ENCODE measurements around the gene PRKG1.
A peak's percentile ranks its signal among the peaks of the same experiment; 100 is the strongest.

The PRKG1 gene

DNA sequence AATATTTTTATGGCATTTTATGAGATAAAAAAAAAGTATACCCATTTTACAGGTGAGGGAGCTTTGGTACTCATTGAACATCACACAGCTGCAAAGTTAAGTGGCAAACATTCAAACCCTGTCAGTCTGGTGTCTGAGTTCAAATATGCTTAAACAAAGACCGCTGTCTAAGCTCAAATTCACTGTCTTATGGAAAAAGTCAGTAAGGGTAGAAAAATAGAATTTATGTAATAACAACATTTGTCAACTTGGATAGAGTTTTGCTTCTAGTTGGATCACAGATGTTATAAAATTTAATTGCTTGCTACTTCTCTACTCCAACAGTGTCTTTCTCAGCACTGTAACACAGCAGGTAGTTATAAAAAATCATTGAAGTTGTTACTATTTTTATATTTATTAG is 786.8 kb downstream of the PRKG1 start:
- no peak for DNase-seq

DNA sequence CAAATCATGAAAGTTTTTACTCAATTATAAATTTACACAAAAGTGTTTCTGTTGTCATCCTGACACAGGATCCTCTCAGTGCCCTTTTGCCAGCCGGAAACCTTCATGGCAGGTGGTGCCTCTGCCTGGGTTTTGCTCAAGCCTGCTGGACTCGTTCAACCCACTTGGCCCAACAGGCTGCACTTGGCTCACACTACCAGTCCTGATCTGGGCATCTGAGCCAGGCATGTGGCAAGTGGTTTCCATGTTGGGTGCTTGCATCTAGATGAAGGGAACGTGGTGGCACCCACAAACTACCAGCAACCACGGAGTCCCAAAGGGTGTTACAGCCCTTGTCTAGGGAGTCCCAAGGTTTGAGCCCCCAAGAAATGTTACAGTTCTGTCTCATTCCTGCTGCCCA is 787.4 kb downstream of the PRKG1 start:
- DNase-seq, result no peak

DNA sequence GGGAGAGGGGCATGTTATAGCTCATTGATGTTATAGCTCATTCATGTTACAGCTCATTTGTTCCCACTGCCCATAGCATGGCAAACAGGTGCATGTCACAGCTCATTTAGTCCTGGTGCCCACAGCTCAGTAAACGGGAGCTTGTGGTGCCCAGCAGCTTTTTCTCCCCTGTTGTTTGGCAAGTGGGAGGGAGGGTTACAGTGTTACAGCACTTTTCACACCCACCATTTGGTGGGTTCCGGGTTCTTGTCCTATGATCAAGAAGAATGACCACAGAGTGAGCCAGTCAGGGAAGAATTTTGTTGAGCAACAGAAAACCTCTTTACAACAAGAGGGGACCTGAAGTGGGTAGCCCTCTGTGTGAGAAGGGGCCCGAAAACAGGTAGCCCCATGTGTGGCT is 787.9 kb downstream of the PRKG1 start:
- DNase-seq, result no peak

DNA sequence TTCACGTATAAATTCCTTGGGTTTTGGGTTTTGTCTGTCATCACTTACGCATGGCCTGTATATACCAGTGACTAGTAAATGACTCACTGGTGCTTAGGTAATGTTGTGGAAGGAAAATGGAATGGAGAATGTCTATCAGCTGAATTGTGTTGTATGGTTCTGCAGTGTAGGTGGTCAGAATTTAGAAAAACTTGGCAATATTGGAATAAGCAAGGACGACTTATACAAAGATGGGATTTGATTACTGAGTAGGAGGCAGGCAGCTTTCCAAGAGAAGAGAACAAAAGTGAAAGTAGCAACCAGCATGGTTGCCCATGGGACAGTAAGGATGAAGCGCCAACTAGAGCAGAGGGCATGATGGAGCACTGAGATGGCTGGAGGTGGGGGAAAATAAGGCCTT is 793.7 kb downstream of the PRKG1 start:
- no peak for DNase-seq

DNA sequence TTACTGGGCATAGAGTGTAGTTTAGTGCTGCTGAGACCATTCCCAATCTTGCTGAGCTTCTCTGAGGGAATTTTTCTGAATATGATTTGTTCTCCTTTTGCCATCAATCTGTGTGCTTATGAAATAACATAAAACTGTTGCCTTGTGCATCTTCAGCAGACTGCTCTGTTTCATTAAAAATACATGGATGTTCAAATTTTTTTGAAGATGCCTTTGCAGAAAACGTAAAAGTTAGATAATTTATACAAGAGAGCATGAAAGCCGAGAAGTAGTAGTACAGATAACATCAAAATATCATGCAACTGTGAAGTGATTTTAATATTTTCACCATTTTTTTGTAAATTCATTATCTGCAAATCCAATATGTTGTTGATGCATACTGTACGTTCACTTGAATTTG is 799.8 kb downstream of the PRKG1 start:
- DNase-seq, result no peak

DNA sequence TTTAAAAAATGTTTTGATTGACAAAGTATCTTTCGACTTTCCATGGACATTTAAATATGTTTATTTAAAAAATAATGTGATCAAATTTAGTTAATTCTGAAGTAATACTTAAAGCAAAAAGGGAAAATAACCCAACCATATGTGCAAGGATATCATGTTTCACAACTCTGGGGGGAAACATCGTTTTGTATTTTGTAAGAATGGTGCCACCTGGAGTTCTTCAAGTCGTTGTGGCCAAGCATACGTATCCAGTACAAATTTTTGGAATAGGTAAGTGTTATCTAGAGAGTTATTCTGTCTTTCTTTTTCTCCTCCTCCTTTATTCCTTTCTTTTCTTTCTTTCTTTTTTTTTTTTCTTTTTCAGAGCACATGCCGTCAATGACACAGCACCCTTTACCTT is 801.3 kb downstream of the PRKG1 start:
- no peak for DNase-seq

DNA sequence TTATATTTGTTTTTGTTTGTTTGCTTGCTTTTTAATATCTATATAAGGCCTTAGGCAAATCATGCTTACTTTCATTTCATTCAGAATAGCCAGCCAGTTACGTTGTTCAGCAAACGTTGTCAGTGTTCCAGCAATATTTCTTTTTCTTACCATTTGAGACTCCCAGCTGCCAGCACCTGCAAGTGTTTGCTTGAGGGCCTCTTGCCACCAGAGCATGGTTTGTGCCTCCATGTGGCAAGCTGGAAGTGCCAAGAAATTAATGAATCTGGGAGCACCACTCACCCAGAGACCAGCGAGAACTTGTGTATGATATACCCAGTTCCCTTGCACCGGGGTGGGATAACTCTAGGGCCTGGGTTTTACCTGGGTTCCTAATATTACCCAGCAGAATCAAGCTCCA is 802.2 kb downstream of the PRKG1 start:
- DNase-seq, result no peak

DNA sequence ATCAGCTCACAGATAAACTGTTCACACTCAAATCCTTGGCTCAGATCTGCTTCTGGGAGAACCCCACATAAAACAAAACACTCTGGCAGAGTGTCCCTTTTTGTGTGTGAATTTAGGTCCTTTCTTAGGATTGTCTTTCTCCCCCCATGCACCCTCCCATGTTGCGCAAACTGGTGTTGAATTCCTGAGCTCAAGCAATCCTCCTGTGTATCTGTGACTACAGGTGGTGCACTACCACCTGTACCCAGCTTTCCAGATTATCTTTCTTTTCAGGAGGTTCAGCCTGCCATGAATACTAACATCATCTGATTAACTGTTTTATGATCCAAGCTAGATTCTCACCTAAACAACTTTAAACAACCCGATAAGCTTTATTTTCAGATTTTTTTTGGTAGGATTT is 802.7 kb downstream of the PRKG1 start:
- DNase-seq, result no peak

DNA sequence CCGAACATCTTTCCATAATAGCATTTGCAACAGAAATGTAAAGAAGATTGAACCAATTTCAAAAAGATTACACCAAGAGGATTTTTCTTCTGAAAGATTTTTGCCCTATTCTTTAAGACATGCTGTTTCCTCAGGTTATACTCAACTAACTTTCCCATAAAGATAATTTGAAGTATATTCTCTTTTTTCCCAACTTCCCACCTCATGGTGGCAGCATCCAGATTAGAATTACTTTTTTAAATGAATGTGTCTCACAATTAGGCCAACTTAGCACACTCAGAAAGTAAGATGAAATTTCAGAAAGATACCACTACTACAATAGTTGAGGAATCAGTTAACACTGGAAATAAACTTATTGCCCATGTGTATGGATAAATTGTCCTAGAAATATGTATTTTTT is 803.3 kb downstream of the PRKG1 start:
- no peak for DNase-seq

DNA sequence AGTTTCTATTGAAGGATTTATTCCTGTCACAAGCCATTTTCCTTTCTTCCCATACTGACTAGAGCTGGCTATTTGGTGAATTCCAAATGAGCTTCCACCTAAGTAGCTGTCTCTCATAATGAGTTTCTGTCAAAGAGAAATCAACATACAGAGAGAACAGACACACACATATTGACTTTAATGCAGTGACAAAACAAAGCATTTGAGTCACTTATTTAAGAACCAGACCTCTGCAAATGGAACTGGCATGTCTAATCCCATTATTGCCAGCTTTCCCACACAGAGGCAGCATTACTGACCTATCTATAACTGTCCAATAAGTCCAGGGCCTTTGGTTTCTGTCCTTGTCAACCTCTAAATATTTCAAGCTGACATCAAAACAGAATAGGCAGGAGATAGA is 804.4 kb downstream of the PRKG1 start:
- no peak for DNase-seq

DNA sequence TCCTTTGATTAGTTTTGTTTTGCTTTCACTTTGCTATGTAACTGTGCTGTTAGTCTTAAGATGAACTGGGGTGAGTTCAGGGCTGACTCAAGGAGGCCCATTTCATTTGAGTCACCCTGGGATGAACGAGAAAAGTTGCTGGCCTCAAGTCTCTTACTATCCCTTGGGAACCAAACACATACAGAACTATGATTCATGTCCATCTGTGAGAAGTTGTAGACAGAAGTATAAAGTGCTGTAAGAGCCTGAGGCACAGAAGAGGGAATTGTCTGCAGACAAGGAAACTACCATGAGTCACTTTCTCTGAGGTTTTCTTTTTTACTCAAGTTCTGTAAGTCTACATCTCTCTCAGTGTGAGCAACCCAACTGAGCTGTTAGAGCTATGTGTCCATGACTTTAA is 805.0 kb downstream of the PRKG1 start:
- DNase-seq, result peak; percentile 45

DNA sequence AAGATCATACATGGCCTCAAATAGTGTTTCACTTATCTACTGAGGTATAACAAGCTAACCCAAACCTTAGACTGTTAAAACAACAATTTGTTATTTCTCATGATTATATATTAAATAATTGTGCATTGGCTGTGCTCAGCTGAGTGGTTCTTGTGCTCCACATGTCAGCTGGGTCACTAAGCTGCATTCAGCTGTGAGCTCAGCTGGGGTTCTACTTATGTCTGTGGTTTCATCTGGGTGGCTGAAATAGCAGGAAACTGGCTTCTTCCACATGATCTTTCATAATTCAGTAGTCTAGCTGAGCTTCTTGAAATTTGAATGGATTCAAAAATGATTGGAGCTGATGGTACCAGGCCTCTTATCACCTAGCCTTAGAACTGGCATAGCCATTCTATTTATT is 806.9 kb downstream of the PRKG1 start:
- DNase-seq, result no peak

DNA sequence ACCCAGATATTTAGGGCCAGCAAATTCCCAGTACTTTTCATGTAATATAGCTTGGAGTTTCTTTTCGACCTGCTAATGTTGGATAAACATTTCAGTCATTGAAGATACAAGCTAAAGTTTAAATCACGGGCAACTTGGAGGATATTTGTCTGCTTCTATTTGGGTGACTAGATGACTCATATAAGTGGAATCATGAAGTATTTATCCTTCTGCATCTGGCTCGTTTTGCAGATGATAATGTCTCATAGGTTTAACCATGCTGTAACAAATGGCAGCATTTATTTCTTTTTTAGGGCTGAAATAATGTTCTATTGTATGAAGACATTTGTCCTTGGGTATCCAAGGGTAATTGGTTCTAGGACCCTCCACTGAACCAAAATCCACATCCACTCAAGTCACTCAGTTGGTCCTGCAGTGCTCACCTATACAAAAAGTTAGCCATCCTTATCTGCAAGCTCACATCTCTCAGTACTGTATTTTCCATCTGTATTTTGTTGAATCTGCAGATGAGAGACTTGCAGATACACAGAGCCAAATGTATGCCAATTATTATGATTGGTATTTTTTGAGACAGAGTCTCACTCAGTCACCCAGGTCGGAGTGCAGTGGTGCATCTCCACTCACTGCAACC is 812.3 kb downstream of the PRKG1 start:
- no peak for DNase-seq

DNA sequence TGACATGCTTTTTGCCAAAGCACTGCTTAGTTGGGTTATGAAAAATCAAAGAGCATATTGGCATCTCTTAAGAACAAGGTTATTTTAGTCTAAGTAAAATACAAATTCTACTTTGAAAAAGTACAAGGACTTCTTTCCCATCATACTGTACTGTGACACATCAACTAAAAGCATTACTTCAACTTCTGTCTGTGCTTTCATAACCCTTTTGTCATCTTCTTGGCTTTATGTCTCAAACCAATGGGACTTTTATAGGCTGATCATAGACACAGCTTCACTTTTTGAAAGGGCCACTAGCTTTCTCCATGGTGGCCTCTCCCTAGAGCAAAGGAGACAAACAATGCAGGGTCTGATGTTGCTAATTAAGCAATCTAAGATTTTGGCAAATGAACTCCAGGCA is 814.0 kb downstream of the PRKG1 start:
- DNase-seq, result no peak

DNA sequence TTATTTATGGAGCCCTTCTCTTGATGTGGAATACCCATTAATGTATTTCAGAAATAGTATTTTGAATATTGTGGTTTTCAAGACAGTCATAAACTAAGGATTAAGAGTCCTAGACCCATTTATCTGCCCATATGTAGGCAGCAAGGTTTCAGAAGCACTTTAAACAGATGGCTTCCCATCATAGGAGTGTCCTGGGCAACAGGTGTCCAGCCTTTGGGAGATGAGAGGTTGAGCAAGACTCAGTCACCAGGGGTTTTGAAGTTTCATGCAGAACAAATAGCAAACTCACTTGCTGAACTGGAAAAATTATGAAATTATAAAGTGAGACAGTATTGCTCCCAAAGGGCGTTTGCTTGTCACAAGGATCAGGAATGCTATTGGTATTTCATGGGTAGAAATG is 818.0 kb downstream of the PRKG1 start:
- DNase-seq, result no peak

DNA sequence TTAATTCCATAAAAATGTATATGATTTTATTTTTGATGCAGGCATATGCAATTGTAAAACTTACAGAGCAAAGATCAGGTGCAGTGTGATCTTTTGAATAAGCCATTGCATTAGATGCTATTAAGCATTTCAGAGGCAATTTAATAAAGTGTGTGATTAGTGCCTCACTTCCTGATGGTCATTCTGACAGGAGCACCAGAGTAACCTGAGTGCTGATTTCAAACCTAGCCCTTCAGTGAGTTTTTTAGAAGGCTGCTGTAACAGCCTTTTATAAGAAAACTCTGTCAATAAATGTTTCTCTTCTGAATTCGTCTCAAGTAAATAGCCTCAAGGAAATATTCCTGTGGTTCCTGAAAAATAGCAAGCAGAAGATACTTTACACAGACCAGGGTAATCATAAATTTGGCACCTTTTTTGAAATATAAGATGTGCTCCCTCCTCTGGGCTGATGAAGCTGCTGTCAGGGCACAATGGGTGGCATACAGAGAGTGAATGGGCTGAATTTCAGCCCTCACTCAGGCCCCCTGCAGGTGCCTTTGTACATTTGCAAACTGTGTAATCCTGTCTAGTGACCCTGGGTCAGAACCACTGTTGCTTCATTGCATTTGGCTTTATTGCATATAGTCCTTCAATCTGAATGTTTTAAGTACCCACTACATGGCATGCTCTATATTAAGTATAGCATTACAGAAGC is 818.8 kb downstream of the PRKG1 start:
- no peak for DNase-seq

DNA sequence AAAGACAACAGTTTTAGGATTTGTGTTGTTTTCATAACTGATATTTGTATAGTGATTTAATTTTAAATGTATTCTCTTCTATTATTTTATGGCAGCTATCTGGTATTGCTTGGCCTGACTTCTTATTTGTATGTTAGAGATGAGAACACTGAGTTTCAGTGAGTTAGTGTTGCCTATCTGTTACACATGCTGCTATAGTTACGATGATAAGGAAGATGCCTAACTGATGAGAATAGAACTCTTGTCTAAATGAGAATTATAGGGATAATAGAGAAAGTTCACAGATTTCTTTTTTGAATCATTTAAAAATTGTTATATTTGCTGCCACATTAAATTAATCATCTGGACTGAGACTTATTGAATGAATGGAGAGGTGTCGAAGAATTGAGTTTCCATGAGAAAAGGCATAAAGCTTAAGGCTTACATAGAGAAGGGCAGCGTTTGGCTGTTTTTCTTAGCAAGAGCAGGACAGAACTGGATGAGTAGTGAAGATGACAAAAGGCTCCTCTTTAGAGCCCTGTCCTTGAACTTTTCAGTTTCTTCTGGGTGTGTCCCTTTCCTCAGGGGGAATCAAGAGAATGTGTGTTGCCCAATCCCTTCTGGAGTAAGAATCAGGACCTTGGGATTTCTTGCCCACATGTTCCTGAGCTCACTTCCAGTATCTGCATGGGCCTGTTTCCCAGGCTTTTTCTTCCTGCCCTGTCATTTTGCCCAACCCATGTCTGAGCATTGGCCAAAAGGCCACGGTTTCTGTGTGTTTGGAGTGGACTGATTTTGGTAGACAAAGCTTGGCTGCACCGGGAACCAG is 820.7 kb downstream of the PRKG1 start:
- no peak for DNase-seq

DNA sequence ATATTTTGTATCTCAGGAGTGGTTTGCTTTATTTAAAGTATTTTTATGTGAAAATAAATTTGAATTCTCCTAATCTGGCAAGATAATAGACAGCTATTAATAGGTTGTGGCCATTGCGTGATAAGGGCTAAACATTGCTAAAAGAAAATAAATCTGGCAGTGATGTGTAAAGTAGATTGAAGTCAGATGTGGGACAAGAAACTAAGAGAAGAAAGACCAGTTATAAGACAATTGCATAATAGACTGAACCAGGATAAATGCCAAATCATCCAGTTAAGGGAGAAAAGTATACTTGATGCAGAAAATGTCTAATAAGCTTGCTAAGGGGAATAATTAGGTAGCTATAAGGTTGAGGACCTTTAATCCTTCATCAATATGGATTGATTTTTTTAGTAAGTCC is 822.6 kb downstream of the PRKG1 start:
- DNase-seq, result no peak

DNA sequence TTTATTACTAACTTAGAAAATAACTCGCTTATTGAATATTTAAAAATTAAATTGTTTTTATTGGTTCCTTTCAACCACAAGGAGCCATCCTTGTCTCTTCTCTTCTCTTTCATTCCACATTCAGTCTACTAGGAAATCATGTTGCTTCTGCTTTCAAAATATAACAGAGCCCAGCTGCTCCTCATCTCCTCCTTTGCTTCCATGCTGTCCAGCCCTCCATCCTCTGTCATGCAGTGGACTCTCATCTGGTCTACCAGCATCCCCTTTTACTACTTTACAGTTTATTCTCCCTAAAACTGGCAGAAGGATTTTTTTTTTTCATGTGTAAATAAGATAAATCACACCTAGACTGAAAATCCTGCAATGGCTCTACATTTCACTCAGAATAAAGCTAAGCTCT is 823.3 kb downstream of the PRKG1 start:
- no peak for DNase-seq

DNA sequence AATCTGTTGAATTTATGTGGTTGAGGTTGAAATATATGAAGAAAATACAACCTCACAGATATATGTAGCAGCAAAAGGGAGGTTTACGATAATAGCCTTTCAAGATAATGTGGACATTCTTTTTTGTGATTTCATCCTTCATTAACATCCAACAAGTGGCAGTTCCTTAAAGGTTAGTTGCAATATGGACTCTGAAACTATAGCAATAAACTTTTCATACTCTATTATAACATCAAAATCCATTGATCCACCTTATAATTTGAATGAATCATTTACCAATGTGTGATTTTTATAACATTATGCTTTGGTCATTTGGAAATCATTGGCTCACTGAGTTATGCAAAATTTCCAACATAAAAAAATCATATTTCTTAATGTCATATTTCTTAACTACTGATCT is 825.9 kb downstream of the PRKG1 start:
- no peak for DNase-seq

DNA sequence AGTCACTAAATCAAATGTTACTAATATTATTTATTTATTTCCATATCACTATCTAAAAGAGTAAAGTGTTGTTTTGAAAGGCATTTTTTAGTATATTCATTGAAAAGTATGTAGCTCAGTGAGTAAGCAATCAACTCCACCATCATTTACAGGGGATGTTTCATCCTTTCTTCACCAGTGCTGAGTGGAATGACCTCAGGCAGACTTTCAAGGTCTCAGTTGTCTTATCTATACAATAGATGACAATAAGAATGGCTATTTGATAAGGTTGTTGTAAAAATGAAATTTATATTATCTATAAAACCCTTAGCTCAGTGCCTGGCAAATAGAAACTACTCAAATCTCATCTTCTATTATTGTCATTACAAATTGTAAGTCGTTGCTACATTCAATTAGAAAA is 829.4 kb downstream of the PRKG1 start:
- DNase-seq, result no peak

DNA sequence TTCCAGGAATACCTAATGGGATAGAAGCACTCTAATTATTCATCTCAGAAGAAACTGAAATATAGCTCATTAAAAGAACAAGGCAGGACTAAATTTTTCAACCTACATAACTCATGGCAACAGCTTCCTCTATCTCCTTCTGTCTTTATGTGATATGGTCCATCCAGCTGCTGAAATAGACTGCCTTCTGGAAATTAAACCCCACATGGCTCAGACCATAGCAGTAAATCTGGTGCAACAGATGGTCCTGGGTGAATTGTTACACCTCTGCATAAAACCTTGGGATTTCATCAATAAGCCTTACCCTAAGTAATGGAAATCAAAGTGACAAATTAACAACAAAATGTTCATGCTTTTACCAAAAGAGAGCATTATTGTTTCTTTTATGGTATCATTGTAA is 830.7 kb downstream of the PRKG1 start:
- DNase-seq, result no peak

DNA sequence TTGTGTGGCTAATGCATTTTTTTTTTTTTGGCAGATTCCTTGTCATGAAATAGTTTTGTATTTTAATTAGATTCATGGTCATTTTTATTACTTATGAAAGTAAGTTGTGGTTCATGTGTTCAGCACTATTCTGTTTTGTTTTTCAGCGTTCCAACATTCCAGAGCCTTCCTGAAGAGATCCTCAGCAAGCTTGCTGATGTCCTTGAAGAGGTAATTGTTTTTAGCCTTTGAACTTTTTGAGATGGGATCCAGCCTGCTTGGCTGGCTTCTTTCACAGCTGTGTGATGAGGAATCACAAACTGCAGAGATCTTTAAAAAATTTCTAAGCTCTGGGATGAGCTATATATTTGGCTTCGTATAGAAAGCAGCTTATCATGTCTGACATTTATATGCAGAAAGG is 833.1 kb downstream of the PRKG1 start:
- no peak for DNase-seq

DNA sequence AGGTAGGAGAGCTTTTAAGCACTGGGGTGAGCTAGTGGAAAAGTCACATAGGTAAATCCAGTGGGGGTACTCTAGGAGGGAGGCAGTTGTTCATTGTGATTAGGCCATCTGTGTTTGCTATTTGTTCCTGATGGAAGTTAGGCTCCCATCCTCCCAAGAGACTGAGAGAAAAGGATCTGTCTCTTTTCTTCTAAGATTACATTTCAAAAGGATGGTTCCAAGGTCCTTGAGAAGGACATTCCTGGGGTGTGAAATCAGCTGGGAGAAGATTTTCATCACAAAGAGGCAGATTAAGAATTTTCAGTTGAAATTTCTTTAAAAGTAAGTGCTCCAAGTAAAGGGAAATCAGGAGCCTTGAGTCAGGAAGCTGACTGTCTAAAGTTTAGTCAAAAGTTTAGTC is 835.9 kb downstream of the PRKG1 start:
- no peak for DNase-seq
